ENCODE data around the gene ZNF639. TPM values are rescaled to one million over a fixed set of nuclear protein-coding genes. Genes with fewer than 3 reads are reported as not detected.
A peak's percentile ranks its signal among the peaks of the same experiment; 100 is the strongest.

ZNF639 gene
- total and polyA plus RNA-seq, 9 of the 15 experiments (the other 6 are each of a cell fraction or from before 2014, with no cell fraction given): 17.6 to 88.1 (median 53.7) TPM

DNA sequence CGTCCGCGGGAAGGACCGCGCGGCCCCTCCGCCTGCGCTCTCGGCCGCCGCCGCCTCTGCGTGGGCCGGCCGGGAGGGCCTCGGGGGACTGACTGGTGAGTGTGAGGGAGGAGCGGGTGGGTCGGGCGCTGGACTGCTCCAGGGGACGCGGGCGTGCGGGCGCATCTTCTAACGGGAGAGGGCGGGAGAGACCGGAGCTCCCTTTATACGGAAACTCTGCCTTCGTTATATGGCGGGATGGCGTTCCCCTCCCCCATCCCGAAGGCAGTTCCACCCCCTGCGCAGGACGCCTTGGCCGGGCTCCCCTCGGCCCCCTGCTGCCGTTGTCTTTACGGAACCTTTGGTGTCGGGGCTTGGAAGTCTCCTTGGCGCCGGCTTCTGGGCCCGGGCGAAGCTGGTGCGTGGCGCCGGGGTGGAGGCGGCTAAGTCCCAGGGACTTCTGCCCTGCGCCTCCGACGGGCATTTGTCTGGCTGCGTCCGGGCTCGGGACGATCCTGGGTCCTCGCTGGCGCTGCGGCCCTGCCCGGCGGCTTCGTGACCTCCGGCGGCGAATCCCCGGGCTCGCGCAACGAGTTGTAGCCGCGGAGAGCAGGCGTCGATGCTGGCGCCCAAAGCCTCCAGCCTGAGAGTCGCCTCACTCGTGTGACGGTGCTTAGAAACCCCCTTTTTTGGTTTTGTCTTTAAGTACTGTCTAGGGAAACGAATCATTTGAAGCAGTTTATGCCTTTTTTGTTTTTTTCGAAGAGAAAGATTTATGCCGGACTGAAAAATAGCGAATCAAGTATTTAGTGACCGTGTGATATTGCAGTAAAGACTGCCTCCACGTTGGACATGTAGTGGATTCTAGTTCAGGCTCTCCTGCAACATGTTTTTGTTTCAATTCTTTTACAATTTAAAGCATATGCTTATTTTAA lies 623 bp downstream of the ZNF639 start (continued):
- TF ChIP-seq, protein P1, sequence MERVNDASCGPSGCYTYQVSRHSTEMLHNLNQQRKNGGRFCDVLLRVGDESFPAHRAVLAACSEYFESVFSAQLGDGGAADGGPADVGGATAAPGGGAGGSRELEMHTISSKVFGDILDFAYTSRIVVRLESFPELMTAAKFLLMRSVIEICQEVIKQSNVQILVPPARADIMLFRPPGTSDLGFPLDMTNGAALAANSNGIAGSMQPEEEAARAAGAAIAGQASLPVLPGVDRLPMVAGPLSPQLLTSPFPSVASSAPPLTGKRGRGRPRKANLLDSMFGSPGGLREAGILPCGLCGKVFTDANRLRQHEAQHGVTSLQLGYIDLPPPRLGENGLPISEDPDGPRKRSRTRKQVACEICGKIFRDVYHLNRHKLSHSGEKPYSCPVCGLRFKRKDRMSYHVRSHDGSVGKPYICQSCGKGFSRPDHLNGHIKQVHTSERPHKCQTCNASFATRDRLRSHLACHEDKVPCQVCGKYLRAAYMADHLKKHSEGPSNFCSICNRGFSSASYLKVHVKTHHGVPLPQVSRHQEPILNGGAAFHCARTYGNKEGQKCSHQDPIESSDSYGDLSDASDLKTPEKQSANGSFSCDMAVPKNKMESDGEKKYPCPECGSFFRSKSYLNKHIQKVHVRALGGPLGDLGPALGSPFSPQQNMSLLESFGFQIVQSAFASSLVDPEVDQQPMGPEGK (CRISPR knock-in tag; IDR thresholded peaks at IDR 0.05; ENCODE audit: borderline replicate concordance): no peak
- TF ChIP-seq CHD2 (IDR thresholded peaks at IDR 0.05; ENCODE audit: low read depth, low read length): peak; percentile 25; the same call in 1 of the 2 replicates
- TF ChIP-seq, protein P2, sequence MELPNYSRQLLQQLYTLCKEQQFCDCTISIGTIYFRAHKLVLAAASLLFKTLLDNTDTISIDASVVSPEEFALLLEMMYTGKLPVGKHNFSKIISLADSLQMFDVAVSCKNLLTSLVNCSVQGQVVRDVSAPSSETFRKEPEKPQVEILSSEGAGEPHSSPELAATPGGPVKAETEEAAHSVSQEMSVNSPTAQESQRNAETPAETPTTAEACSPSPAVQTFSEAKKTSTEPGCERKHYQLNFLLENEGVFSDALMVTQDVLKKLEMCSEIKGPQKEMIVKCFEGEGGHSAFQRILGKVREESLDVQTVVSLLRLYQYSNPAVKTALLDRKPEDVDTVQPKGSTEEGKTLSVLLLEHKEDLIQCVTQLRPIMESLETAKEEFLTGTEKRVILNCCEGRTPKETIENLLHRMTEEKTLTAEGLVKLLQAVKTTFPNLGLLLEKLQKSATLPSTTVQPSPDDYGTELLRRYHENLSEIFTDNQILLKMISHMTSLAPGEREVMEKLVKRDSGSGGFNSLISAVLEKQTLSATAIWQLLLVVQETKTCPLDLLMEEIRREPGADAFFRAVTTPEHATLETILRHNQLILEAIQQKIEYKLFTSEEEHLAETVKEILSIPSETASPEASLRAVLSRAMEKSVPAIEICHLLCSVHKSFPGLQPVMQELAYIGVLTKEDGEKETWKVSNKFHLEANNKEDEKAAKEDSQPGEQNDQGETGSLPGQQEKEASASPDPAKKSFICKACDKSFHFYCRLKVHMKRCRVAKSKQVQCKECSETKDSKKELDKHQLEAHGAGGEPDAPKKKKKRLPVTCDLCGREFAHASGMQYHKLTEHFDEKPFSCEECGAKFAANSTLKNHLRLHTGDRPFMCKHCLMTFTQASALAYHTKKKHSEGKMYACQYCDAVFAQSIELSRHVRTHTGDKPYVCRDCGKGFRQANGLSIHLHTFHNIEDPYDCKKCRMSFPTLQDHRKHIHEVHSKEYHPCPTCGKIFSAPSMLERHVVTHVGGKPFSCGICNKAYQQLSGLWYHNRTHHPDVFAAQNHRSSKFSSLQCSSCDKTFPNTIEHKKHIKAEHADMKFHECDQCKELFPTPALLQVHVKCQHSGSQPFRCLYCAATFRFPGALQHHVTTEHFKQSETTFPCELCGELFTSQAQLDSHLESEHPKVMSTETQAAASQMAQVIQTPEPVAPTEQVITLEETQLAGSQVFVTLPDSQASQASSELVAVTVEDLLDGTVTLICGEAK (IDR thresholded peaks at IDR 0.05): 0 out of 2 replicates have a peak, but pooled peaks have one; percentile 40
- TF ChIP-seq, protein P2 (CRISPR knock-in tag; IDR thresholded peaks at IDR 0.05): 0 out of 2 replicates have a peak, but pooled peaks have one; percentile 40
- TF ChIP-seq, protein P3, sequence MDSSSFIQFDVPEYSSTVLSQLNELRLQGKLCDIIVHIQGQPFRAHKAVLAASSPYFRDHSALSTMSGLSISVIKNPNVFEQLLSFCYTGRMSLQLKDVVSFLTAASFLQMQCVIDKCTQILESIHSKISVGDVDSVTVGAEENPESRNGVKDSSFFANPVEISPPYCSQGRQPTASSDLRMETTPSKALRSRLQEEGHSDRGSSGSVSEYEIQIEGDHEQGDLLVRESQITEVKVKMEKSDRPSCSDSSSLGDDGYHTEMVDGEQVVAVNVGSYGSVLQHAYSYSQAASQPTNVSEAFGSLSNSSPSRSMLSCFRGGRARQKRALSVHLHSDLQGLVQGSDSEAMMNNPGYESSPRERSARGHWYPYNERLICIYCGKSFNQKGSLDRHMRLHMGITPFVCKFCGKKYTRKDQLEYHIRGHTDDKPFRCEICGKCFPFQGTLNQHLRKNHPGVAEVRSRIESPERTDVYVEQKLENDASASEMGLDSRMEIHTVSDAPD (CRISPR knock-in tag; IDR thresholded peaks at IDR 0.05): no peak
- 0 out of 2 replicates have a peak, but pooled peaks have one; percentile 45 for TF ChIP-seq TAF7 (tag; IDR thresholded peaks at IDR 0.05)
- peak; percentile 89 for TF ChIP-seq RBBP5 (IDR thresholded peaks at IDR 0.05; ENCODE audit: borderline replicate concordance, insufficient read depth, low read length, poor library complexity, severe bottlenecking)
- TF ChIP-seq, protein P4, sequence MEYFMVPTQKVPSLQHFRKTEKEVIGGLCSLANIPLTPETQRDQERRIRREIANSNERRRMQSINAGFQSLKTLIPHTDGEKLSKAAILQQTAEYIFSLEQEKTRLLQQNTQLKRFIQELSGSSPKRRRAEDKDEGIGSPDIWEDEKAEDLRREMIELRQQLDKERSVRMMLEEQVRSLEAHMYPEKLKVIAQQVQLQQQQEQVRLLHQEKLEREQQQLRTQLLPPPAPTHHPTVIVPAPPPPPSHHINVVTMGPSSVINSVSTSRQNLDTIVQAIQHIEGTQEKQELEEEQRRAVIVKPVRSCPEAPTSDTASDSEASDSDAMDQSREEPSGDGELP (CRISPR knock-in tag; IDR thresholded peaks at IDR 0.05; ENCODE audit: borderline replicate concordance): peak; percentile 74
- TF ChIP-seq SAFB (IDR thresholded peaks at IDR 0.05; ENCODE audit: borderline replicate concordance, low read depth, low read length): no peak
- TF ChIP-seq TRIM24 (IDR thresholded peaks at IDR 0.05): 0 out of 4 replicates have a peak, but pooled peaks of 1 of the 2 experiments have one; percentile 26

Measured in K562 (cell line).